ENCODE measurements around the gene HOXA11. TPM values are rescaled to one million over a fixed set of nuclear protein-coding genes. Genes with fewer than 3 reads are reported as not detected.
A peak's percentile ranks its signal among the peaks of the same experiment; 100 is the strongest.

Gene HOXA11
- total RNA-seq, 1 donor from 2014 or later = 9.8 TPM

GRCh38 chr7:27175626-27176523 lies 9.2 kb downstream of the HOXA11 start:
- peak overlapping the region; percentile 99 for H3K27ac ChIP-seq
- H3K9me3 ChIP-seq = no peaks in the 10 kb centered on the region
- intact Hi-C loops (cut with DNase I) = no loop called here
- H3K4me1 ChIP-seq = peaks cover 57% of the 10 kb centered on the region
- H3K4me3 ChIP-seq = peak overlapping the region; percentile 56 to 64
- no peak for TF ChIP-seq POLR2A (IDR thresholded peaks at IDR 0.05)
- TF ChIP-seq POLR2AphosphoS5 (IDR thresholded peaks at IDR 0.05; ENCODE audit: insufficient read depth in 1 of 2, low read depth in 1 of 2) = peak in 1 of 2 donors; percentile 56
- no peaks in the 10 kb centered on the region for H3K36me3 ChIP-seq
- DNase-seq (ENCODE audit: extremely low spot score in 2 of 2) = no peak
- no peaks in the 10 kb centered on the region for H3K27me3 ChIP-seq

GRCh38 chr7:27174874-27175625 lies 10.0 kb downstream of the HOXA11 start:
- H3K9me3 ChIP-seq = no peaks in the 10 kb centered on the region
- peaks cover 48% of the 10 kb centered on the region for H3K4me1 ChIP-seq
- H3K27me3 ChIP-seq = no peaks in the 10 kb centered on the region
- DNase-seq (ENCODE audit: extremely low spot score in 2 of 2) = no peak
- peak overlapping the region; percentile 99 for H3K27ac ChIP-seq
- no peaks in the 10 kb centered on the region for H3K36me3 ChIP-seq
- peak overlapping the region; percentile 56 to 64 for H3K4me3 ChIP-seq
- TF ChIP-seq CTCF (IDR thresholded peaks at IDR 0.05) (no peak), POLR2AphosphoS5 (IDR thresholded peaks at IDR 0.05; ENCODE audit: insufficient read depth in 1 of 2, low read depth in 1 of 2) (no peak), POLR2A (IDR thresholded peaks at IDR 0.05) (no peak)
- intact Hi-C loops (cut with DNase I) = no loop called here

- Histone ChIP-seq H3K36me3 (no peaks in the 10 kb centered on the region), H3K4me3 (peak within 1 kb of the TSS; percentile 56 to 64), H3K4me1 (peaks cover 46% of the 10 kb centered on the region), H3K27me3 (no peaks in the 10 kb centered on the region), H3K9me3 (no peaks in the 10 kb centered on the region), H3K27ac (peak within 1 kb of the TSS; percentile 99)
- TF ChIP-seq POLR2A (IDR thresholded peaks at IDR 0.05) (no peak), CTCF (IDR thresholded peaks at IDR 0.05) (no peak), POLR2AphosphoS5 (IDR thresholded peaks at IDR 0.05; ENCODE audit: insufficient read depth in 1 of 2, low read depth in 1 of 2) (peak in 1 of 2 donors; percentile 90)
- intact Hi-C loops (cut with DNase I) = no loop called here
- DNase-seq (ENCODE audit: extremely low spot score in 2 of 2) = no peak
These were observed 10.8 kb downstream of the HOXA11 start, which contains the start of gene HOXA10 for GRCh38 chr7:27173956-27174873. HOXA10 (minus strand) TSS chr7:27174320; CDS start chr7:27174306, 14 bp downstream.

GRCh38 chr7:27173511-27173955 lies 11.5 kb downstream of the HOXA11 start:
- no peak for DNase-seq (ENCODE audit: extremely low spot score in 2 of 2)
- H3K36me3 ChIP-seq = no peaks in the 10 kb centered on the region
- H3K27me3 ChIP-seq = no peaks in the 10 kb centered on the region
- H3K4me1 ChIP-seq = peaks cover 48% of the 10 kb centered on the region
- TF ChIP-seq CTCF (IDR thresholded peaks at IDR 0.05) (no peak), POLR2A (IDR thresholded peaks at IDR 0.05) (no peak), POLR2AphosphoS5 (IDR thresholded peaks at IDR 0.05; ENCODE audit: insufficient read depth in 1 of 2, low read depth in 1 of 2) (no peak)
- intact Hi-C loops (cut with DNase I) = no loop called here
- no peaks in the 10 kb centered on the region for H3K9me3 ChIP-seq
- H3K27ac ChIP-seq = peak overlapping the region; percentile 99
- H3K4me3 ChIP-seq = peak overlapping the region; percentile 56 to 64

Measured in vagina (tissue), 2 donors.